Right cardiac atrium (tissue), 5 donors: ENCODE measurements around the gene ADAMTS6. TPM values are rescaled to one million over a fixed set of nuclear protein-coding genes. Genes with fewer than 3 reads are reported as not detected.

Source experiments
- ATAC-seq, 2 donors: fragments of 200-7000 bp; cut with Tn5 transposase; one replicate each; pipeline versions ENCODE4 v1.8.0 to v1.9.1; 2020; ENCODE audit warnings: moderate library complexity in 2 of 2, mild to moderate bottlenecking in 1 of 2
- DNase-seq, 3 donors: peaks; one replicate each; pipeline ENCODE4 v3.0.0-alpha.2; 2020
- H3K27ac ChIP-seq: one replicate; pipeline ENCODE4 v1.5.1; 2013; ENCODE audit warnings: mild to moderate bottlenecking, low read length, control low read depth, moderate library complexity
- H3K27me3 ChIP-seq: one replicate; pipeline ENCODE4 v1.6.1; 2013; ENCODE audit not compliant: control insufficient read depth, insufficient read depth
- H3K4me1 ChIP-seq: one replicate; pipeline ENCODE4 v1.6.1; 2013; ENCODE audit warnings: low read length; ENCODE audit not compliant: control insufficient read depth, insufficient read depth
- H3K4me3 ChIP-seq: one replicate; pipeline ENCODE4 v1.5.1; 2013; ENCODE audit warnings: low read length, control low read depth
- H3K9me3 ChIP-seq: one replicate; pipeline ENCODE4 v1.6.1; 2013; ENCODE audit warnings: low read length; ENCODE audit not compliant: control insufficient read depth
- WGBS: extraction: QIAGEN DNeasy Blood & Tissue Kit; methylation state at CpG from one replicate; pipeline ENCODE4 v1.1.7; 2013; 5-methylcytosine and 5-hydroxymethylcytosine counted together
- intact Hi-C, 4 donors: fragments of 100-400 bp; cut with DNase I; formaldehyde crosslinking; loops; one replicate each; pipeline versions ENCODE4 v1.11.0 to v1.14.0; 2022 to 2023
- polyA plus RNA-seq: library from polyadenylated mRNA; stranded (reverse); fragments of 200-250 nt; gene quantifications from one replicate; pipeline ENCODE4 v1.2.3, GENCODE V29; 2013
- total RNA-seq, 4 donors: library from RNA; stranded (reverse); fragmentation: NEBNext Ultra II Directional; extraction: Animal tissue kit (Norgen Biotek cat#: 25700); gene quantifications; one replicate each; pipeline ENCODE4 v1.2.1, GENCODE V29; 2021
- donor health status: healthy with polysubstance abuse.
- donor health status: DM: no; HTN: yes; CAD: no.
- donor health status: DM: no; HTN: no; CAD: no.
- donor health status: DM: no; HTN: yes; CAD: no; lungs with severe emphysema.
- donor health status: DM: yes; HTN: yes; CAD: no.

ADAMTS6 gene
- total and polyA plus RNA-seq, 5 donors: 0.29 to 1.8 (median 1.1) TPM

GRCh38 chr5:65485405-65485804 is 3.7 kb upstream of the ADAMTS6 start:
- ATAC-seq: no peak
- intact Hi-C loops: loop anchor here (10.0 kb wide), 5 partner anchors 381 to 851 kb away; no protein-coding TSS in a partner anchor
- peak in 1 of 3 donors; percentile 42 for DNase-seq
- Histone ChIP-seq H3K27ac (no peak overlapping the region), H3K27me3 (no peaks in the 10 kb centered on the region), H3K4me3 (no peak overlapping the region), H3K4me1 (no peaks in the 10 kb centered on the region), H3K9me3 (no peaks in the 10 kb centered on the region)
- WGBS: 95% methylated on average over 27 of the region's 28 CpGs

DNA sequence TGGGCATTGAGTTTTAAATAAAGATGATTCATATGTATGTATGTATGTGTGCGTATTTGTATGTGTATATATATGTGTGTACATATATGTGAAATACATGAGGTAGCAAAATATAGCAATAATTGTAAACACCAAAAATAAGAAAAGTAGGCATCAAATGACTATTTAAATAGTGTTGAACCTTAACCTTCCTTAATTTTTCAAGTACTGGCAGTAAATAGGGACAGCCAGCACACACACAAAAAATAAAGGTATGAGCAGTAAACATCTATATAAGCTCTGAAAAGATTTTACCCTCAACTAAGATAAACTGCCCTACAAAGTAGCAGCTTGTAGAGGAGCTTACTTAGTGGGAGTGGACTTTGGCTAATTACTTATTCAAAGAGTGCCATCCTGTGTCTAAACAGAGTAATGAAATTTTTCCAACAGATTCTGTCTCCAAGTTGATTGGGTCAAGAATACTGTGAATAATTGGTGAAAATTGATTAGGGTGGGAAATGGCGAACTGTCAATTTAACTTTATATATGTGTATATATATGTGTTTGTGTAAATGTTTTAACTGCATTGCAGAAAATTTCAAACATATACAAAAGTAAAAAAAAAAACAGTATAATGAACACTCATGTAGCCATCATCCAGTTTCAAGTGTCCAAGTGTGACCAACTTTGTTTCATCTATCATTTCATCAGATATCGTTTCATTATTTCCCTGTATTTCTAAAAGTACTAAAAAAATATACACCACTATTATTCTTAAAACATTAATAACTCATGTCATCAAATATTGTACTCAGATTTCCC is 2.0 kb upstream of the ADAMTS6 start:
- Histone ChIP-seq H3K4me3 (peak overlapping the region; percentile 98), H3K9me3 (no peaks in the 10 kb centered on the region), H3K27me3 (no peaks in the 10 kb centered on the region), H3K27ac (no peak overlapping the region), H3K4me1 (no peaks in the 10 kb centered on the region)
- ATAC-seq (peak; percentile 76 to 77), DNase-seq (no peak)
- intact Hi-C loops: loop anchor here (2.0 to 10.0 kb wide), 10 partner anchors 379 to 849 kb away; no protein-coding TSS in a partner anchor
- WGBS: 17% methylated on average over 3 of the region's 3 CpGs

- Histone ChIP-seq H3K27ac (peak overlapping the region; percentile 89), H3K4me1 (no peaks in the 10 kb centered on the region), H3K4me3 (peak overlapping the region; percentile 98), H3K27me3 (no peaks in the 10 kb centered on the region), H3K9me3 (no peaks in the 10 kb centered on the region)
- intact Hi-C loops: loop anchor here (2.0 to 10.0 kb wide), 10 partner anchors 378 to 848 kb away; no protein-coding TSS in a partner anchor
- WGBS: 1% methylated on average over 12 of the region's 12 CpGs
- DNase-seq: no peak
- ATAC-seq: peak; percentile 72 to 74
These were observed 1.2 kb upstream of the ADAMTS6 start for GRCh38 chr5:65482736-65483545.

GRCh38 chr5:65482296-65482735 is 596 bp upstream of the ADAMTS6 start:
- peak overlapping the region; percentile 98 for H3K4me3 ChIP-seq
- ATAC-seq: peak; percentile 2 to 17
- intact Hi-C loops: loop anchor here (2.0 to 10.0 kb wide), 10 partner anchors 378 to 848 kb away; no protein-coding TSS in a partner anchor
- H3K9me3 ChIP-seq: no peaks in the 10 kb centered on the region
- WGBS: under 1% methylated on average over 6 of the region's 6 CpGs
- H3K4me1 ChIP-seq: no peaks in the 10 kb centered on the region
- no peaks in the 10 kb centered on the region for H3K27me3 ChIP-seq
- H3K27ac ChIP-seq: peak overlapping the region; percentile 43
- no peak for DNase-seq

DNA sequence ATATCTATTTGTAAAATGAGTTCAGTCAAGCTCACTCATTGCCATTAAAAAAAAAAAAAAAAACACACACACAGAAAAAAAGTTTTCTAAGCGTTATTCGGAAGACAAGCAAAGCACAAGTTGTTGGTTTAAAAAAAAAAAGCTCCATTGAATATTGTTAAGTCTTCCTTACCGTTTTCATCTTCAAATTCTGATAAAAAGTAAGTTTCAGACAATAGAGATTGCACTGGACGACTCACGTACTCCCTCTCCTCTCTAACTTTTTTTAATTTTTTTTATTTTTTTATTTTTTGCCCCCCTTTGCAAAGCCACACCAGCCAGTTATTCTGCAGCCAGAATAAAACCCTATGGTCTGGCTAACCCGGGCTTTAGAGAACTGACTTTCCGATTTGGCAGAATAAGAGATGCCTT is 544 bp downstream of the ADAMTS6 start:
- 0% methylated on average over 7 of the region's 7 CpGs for WGBS
- Histone ChIP-seq H3K9me3 (no peaks in the 10 kb centered on the region), H3K4me1 (no peaks in the 10 kb centered on the region), H3K4me3 (peak overlapping the region; percentile 98), H3K27me3 (no peaks in the 10 kb centered on the region), H3K27ac (peak overlapping the region; percentile 49)
- intact Hi-C loops: loop anchor here (5.0 to 10.0 kb wide), 9 partner anchors 376 to 846 kb away; no protein-coding TSS in a partner anchor
- peak in 1 of 2 donors; percentile 4 for ATAC-seq
- no peak for DNase-seq

DNA sequence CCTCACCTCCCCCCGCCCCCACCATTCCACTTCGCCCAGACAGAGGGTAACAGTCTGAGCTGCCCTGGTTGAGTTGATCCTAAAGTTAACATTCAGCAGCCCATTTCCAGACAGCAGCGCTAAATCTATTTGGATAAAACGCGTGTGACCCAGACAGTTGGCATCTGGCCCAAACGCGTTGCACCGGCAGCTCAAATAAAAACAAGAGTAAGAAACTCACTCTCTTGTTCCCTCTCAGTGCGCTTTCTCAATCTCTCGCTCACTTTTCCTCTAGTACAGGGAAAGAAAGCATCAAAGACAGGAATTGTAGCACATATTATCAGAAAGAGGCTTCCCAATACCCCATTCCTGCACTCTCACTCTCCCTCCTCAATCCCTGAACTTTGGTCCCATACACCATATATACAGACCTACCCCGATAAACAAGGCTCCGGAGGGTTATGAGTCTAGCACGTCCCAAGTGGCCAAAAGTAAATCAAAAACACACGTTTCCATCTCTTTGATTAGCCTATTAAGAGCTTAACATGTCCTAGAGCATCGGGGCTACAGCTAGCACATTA is 1.3 kb downstream of the ADAMTS6 start:
- DNase-seq (peak; percentile 79 to 90 (median 86)), ATAC-seq (peak; percentile 26 to 32)
- Histone ChIP-seq H3K27me3 (no peaks in the 10 kb centered on the region), H3K4me3 (peak overlapping the region; percentile 98), H3K4me1 (no peaks in the 10 kb centered on the region), H3K27ac (no peak overlapping the region), H3K9me3 (no peaks in the 10 kb centered on the region)
- intact Hi-C loops: loop anchor here (5.0 to 10.0 kb wide), 9 partner anchors 376 to 846 kb away; no protein-coding TSS in a partner anchor
- WGBS: 0% methylated on average over 15 of the region's 15 CpGs

- ATAC-seq: no peak
- no peak overlapping the region for H3K4me3 ChIP-seq
- intact Hi-C loops: no loop called here
- no peak overlapping the region for H3K27ac ChIP-seq
- 27% methylated on average over 1 of the region's 1 CpG for WGBS
- no peaks in the 10 kb centered on the region for H3K27me3 ChIP-seq
- DNase-seq: no peak
- no peaks in the 10 kb centered on the region for H3K9me3 ChIP-seq
- H3K4me1 ChIP-seq: no peaks in the 10 kb centered on the region
These were observed 2.2 kb downstream of the ADAMTS6 start for GRCh38 chr5:65479527-65479926.

GRCh38 chr5:65478336-65478735 is 3.4 kb downstream of the ADAMTS6 start:
- Histone ChIP-seq H3K4me3 (no peak overlapping the region), H3K27me3 (no peaks in the 10 kb centered on the region), H3K4me1 (no peaks in the 10 kb centered on the region), H3K27ac (no peak overlapping the region), H3K9me3 (no peaks in the 10 kb centered on the region)
- 74% methylated on average over 1 of the region's 1 CpG for WGBS
- ATAC-seq: no peak
- intact Hi-C loops: no loop called here
- DNase-seq: no peak

DNA sequence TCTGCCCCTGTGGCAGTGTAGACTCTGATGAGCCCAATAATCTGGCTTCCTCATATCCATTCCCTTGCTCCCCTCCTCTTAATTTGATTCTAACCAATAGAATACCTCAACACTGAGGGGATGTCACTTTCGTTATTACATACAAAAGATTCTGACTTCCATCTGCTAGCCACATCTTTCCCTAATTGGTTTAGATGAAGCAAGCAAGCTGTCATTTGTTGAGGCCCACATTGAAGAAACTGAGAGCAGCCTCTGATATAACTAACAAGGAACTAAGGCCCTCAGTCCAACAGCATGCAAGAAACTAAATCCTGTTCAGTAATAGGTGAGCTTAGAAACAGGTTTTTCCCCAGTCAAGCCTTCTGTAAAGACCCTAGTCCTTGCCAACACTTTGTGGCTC is 5.8 kb downstream of the ADAMTS6 start:
- Histone ChIP-seq H3K9me3 (no peaks in the 10 kb centered on the region), H3K4me1 (no peaks in the 10 kb centered on the region), H3K4me3 (no peak overlapping the region), H3K27ac (no peak overlapping the region), H3K27me3 (no peaks in the 10 kb centered on the region)
- intact Hi-C loops: no loop called here
- no peak for DNase-seq
- 87% methylated on average over 1 of the region's 1 CpG for WGBS
- no peak for ATAC-seq

DNA sequence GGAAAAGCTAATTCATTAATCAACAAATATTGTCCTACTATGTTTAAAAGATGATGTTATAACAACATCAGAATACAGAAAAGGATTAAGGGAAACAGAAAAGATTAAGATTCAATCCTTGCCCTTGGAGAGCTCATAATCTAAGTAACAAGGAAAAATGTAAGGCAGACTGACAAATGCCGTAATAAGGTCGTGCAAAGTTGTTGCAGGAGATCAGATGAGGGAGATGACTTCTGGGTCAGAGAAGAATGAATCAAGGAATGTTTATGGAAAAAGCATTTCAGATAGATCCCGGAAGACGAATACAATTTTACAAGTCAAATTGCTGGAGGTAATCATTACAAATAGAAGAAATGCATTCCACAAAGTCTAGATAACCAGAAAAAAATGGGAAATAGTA is 6.4 kb downstream of the ADAMTS6 start:
- 88% methylated on average over 4 of the region's 4 CpGs for WGBS
- no peaks in the 10 kb centered on the region for H3K27me3 ChIP-seq
- H3K4me3 ChIP-seq: no peak overlapping the region
- no peak overlapping the region for H3K27ac ChIP-seq
- H3K9me3 ChIP-seq: no peaks in the 10 kb centered on the region
- ATAC-seq: no peak
- intact Hi-C loops: no loop called here
- no peaks in the 10 kb centered on the region for H3K4me1 ChIP-seq
- no peak for DNase-seq
